MM.1S (cell line): Measurements from ENCODE around the gene PROX2.

Experiments
- EZH2 ChIP-seq: fragments of 300-600 bp; sonication (generic); optimal IDR thresholded peaks from 2 replicates; pipeline ENCODE3; 2017; ENCODE audit warnings: low read depth, mild to moderate bottlenecking, antibody characterized with exemption, low read length, mixed read lengths
- EZH2phosphoT487 ChIP-seq: fragments of 300-600 bp; sonication (generic); IDR thresholded peaks from 2 replicates; pipeline ENCODE4 v1.6.1; 2018; ENCODE audit warnings: antibody characterized with exemption, low read length
- TF ChIP-seq, protein P1 (sequence below): fragments of 300-600 bp; sonication (generic); IDR thresholded peaks from 2 replicates; pipeline ENCODE4 v1.5.1; 2016; ENCODE audit warnings: antibody characterized with exemption, low read length, mixed read lengths

DNA sequence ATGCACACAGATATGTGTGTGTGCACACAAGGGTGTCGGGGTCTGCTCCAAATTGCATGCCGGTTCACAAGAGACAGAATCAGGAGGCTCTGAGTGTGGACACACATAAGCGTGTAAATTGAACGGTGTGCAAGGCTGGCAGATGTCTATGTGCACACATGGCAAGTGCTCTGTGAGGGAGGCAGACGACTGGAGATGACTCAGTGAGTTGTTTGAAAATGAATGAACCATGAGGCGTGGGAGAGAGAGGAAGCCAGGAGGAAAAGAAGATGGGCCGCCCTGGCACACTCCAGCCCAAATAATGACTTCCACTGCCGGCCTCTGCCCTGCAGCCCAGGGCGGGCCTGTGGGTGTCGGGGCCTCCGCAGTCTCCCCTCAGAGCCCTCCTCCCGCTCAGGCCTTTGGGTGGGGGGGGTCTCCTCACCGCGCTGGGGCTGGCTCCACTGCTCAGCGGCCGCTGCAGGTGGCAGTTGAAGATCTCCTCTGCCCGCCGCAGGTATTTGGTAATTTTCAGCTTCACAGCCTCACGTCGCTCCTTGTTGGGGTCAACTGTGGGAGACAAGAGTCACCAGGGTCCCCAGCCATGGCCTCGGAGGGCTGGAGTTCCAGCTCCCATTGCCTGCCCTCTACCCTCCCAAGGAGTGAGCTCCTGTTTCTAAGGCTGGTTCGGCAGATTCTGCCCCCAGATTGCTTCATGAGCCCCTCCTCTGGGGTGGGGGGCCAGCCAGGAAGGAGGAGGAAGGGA is 43.6 kb upstream of the PROX2 start:
- TF ChIP-seq, protein P1, sequence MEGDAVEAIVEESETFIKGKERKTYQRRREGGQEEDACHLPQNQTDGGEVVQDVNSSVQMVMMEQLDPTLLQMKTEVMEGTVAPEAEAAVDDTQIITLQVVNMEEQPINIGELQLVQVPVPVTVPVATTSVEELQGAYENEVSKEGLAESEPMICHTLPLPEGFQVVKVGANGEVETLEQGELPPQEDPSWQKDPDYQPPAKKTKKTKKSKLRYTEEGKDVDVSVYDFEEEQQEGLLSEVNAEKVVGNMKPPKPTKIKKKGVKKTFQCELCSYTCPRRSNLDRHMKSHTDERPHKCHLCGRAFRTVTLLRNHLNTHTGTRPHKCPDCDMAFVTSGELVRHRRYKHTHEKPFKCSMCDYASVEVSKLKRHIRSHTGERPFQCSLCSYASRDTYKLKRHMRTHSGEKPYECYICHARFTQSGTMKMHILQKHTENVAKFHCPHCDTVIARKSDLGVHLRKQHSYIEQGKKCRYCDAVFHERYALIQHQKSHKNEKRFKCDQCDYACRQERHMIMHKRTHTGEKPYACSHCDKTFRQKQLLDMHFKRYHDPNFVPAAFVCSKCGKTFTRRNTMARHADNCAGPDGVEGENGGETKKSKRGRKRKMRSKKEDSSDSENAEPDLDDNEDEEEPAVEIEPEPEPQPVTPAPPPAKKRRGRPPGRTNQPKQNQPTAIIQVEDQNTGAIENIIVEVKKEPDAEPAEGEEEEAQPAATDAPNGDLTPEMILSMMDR: no peak
- TF ChIP-seq EZH2 (no peak), EZH2phosphoT487 (no peak)
